SK-N-MC (cell line): ENCODE results near the gene EIF3CL.
"Not testable (repeated sequence)": the region's sequence is repeated elsewhere in the genome, so short reads cannot be mapped to it uniquely, and the experiment has no call there.

Experiments used
- EZH2 ChIP-seq: fragments of 200-600 bp; sonication (generic); IDR thresholded peaks from one replicate; pipeline ENCODE4 v1.6.1; 2017; ENCODE audit warnings: antibody characterized with exemption
- POLR2AphosphoS5 ChIP-seq: IDR thresholded peaks from 2 replicates; pipeline ENCODE4 v1.6.1; 2012; ENCODE audit warnings: mild to moderate bottlenecking, low read depth, low read length, borderline replicate concordance

DNA sequence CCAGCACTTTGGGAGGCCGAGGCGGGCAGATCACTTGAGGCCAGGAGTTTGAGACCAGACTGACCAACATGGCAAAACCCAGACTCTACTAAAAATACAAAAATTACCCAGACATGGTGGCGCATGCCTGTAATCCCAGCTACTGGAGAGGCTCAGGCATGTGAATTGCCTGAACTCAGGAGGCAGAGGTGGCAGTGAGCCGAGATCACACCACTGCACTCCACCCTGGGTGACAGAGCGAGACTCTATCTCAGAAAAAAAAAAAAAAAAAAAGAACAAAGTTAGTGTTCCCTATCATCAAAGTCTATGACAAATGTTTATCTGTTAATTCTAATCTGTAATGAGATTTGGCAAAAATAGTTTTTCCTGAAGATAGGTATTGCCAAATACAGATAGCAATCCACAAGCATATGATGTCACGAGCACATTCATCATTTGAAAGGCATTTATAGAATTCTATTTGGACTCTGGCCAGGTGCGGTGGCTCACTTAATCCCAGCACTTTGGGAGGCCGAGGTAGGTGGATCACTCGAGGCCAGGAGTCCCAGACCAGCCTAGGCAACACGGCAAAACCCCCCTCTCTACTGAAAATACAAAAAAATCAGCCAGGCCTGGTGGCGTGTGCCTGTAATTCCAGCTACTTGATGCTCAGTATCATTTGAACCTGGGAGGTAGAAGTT, 17.6 kb upstream of the EIF3CL start:
- TF ChIP-seq EZH2, POLR2AphosphoS5: not testable (repeated sequence)
